Heart left ventricle (tissue), 13 donors: ENCODE data around the gene CCDC175.

Experiments
- POLR2A ChIP-seq, 2 donors: fragments of 450-650 bp; IDR thresholded peaks; one replicate each; pipeline ENCODE4 v1.6.1; 2017; ENCODE audit warnings: antibody characterized with exemption in 2 of 2, mild to moderate bottlenecking in 2 of 2, moderate library complexity in 2 of 2
- TF ChIP-seq, protein P1 (sequence below), 12 donors: fragments of 200-600 bp; sonication (generic) in 4 of 12; IDR thresholded peaks; one replicate each; pipeline versions ENCODE4 v1.5.0 to v1.8.0; 2018 to 2022; ENCODE audit warnings: antibody characterized with exemption in 12 of 12, mild to moderate bottlenecking in 5 of 12
- donor health status: ischemic (EF 13 %, LVEDD 7.1; RV severe dilation, severe dysfunction).
- donor health status: DM: no; HTN: yes; CAD: no.
- donor health status: DM: no; HTN: no; CAD: no.
- donor health status: ischemic (EF 25% LVEDD 6.9; RV normal size, moderate dysfunction).
- donor health status: ischemic (EF 25% LVEDD 5.7; RV mildly dilated, moderate dysfunction).
- donor health status: ischemic (EF 35%, LVEDD 5.7; RV mildly dilated, moderate dysfunction).
- donor health status: nonischemic (EF 11% LVEDD 7.7; RV severe dilation, severe dysfunction).
- donor health status: DM: yes; HTN: yes; CAD: no.
- donor health status: PGD.
- donor health status: ischemic (EF 29% LVEDD 5.4; RV normal size, mild dysfunction).
- donor health status: nonischemic (EF 23%, LVEDD 6.1; RV moderate dilation, normal function).

DNA sequence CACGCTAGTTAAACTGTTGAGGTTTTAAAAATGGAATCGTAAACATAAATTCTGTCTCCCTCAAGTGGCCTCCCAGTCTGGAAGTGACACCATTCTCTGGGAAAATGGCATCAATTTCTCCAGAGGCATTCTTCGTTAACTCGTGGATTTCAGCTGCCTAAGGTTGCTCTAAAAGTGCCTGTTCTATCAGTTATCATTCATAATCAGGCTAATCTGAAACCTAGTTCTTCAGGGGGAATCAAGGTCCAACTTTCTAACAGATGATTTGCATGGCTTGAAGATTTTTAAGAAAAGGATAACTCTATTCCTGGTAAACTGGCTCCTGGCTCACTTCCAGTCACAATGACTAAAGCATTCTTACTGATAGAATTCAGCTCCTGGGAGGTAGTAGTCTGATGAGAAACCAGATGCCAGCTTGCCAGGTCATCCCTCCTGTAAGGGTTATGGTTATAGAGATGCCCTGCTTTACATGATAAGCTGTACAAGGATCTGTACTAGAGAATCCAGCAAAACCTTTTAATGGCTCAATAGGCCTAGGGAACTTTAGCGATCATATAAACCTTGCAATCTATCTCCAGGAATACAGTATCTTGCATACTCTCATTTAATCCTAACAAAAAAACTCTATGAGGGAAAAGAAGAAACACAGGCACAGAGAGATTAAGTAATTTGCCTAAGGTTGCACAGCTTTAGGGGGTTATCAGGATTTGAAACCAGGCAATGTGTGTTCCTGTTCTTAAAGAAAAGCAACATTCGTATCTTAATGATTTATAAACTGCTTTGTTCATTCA lies 93.9 kb downstream of the CCDC175 start:
- TF ChIP-seq, protein P1, sequence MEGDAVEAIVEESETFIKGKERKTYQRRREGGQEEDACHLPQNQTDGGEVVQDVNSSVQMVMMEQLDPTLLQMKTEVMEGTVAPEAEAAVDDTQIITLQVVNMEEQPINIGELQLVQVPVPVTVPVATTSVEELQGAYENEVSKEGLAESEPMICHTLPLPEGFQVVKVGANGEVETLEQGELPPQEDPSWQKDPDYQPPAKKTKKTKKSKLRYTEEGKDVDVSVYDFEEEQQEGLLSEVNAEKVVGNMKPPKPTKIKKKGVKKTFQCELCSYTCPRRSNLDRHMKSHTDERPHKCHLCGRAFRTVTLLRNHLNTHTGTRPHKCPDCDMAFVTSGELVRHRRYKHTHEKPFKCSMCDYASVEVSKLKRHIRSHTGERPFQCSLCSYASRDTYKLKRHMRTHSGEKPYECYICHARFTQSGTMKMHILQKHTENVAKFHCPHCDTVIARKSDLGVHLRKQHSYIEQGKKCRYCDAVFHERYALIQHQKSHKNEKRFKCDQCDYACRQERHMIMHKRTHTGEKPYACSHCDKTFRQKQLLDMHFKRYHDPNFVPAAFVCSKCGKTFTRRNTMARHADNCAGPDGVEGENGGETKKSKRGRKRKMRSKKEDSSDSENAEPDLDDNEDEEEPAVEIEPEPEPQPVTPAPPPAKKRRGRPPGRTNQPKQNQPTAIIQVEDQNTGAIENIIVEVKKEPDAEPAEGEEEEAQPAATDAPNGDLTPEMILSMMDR (IDR thresholded peaks at IDR 0.05): no peak
- no peak for TF ChIP-seq POLR2A (IDR thresholded peaks at IDR 0.05)
